Gastroesophageal sphincter (tissue), 3 donors: ENCODE results near the gene TTBK1.

Experiments used
- EP300 ChIP-seq: sonication (generic); formaldehyde crosslinking; IDR thresholded peaks from one replicate; pipeline ENCODE4 v1.6.1; 2017; ENCODE audit warnings: antibody characterized with exemption, mild to moderate bottlenecking
- POLR2A ChIP-seq, 2 donors: fragments of 450-650 bp; IDR thresholded peaks; one replicate each; pipeline ENCODE4 v1.6.1; 2017; ENCODE audit warnings: antibody characterized with exemption in 2 of 2, mild to moderate bottlenecking in 2 of 2, moderate library complexity in 1 of 2
- POLR2AphosphoS5 ChIP-seq: sonication (generic); formaldehyde crosslinking; IDR thresholded peaks from one replicate; pipeline ENCODE4 v1.6.1; 2017; ENCODE audit warnings: antibody characterized with exemption
- TF ChIP-seq, protein P1 (sequence below), 4 experiments: fragments of 200-600 bp in 2 of 4; fragments of 450-650 bp in 2 of 4; sonication (generic) in 1 of 4; IDR thresholded peaks; one replicate each; pipeline ENCODE4 v1.5.1; 2017 to 2019; ENCODE audit warnings: antibody characterized with exemption in 4 of 4, mild to moderate bottlenecking in 2 of 4, moderate library complexity in 2 of 4

DNA sequence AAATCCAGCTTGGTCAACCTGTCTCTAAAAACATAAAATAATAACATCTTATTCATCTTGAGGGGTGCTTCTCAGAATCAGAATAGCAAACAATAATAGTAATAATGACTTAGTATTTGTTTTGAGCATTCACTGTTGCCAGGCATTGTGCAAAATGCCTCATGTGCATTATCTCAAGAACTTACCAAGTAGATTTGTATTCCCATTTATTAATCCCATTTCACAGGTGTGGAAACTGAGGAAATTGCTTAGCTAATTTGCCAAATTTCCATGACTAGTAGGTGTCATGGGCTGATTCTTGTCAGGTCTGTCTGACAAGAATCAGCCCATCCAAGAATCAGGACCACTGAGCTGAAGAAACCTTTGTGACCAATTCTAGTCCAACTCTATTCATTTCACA, 5.5 kb downstream of the TTBK1 start:
- TF ChIP-seq, protein P1, sequence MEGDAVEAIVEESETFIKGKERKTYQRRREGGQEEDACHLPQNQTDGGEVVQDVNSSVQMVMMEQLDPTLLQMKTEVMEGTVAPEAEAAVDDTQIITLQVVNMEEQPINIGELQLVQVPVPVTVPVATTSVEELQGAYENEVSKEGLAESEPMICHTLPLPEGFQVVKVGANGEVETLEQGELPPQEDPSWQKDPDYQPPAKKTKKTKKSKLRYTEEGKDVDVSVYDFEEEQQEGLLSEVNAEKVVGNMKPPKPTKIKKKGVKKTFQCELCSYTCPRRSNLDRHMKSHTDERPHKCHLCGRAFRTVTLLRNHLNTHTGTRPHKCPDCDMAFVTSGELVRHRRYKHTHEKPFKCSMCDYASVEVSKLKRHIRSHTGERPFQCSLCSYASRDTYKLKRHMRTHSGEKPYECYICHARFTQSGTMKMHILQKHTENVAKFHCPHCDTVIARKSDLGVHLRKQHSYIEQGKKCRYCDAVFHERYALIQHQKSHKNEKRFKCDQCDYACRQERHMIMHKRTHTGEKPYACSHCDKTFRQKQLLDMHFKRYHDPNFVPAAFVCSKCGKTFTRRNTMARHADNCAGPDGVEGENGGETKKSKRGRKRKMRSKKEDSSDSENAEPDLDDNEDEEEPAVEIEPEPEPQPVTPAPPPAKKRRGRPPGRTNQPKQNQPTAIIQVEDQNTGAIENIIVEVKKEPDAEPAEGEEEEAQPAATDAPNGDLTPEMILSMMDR (IDR thresholded peaks at IDR 0.05): no peak
- TF ChIP-seq POLR2A (IDR thresholded peaks at IDR 0.05) (no peak), POLR2AphosphoS5 (no peak), EP300 (no peak)
